BLaER1 (cell line): ENCODE measurements around the gene TANGO2.
"Not testable (repeated sequence)": the region's sequence is repeated elsewhere in the genome, so short reads cannot be mapped to it uniquely, and the experiment has no call there.

Experiments
- H3K27ac ChIP-seq: shearing (Covaris generic); formaldehyde crosslinking; 2 replicates; pipeline ENCODE4 v1.8.1; 2022
- H3K27me3 ChIP-seq: shearing (Covaris generic); formaldehyde crosslinking; 2 replicates; pipeline ENCODE4 v1.8.1; 2022
- H3K36me3 ChIP-seq: shearing (Covaris generic); formaldehyde crosslinking; 2 replicates; pipeline ENCODE4 v1.8.1; 2022
- H3K4me1 ChIP-seq: shearing (Covaris generic); formaldehyde crosslinking; 2 replicates; pipeline ENCODE4 v1.8.1; 2022
- H3K4me2 ChIP-seq: shearing (Covaris generic); formaldehyde crosslinking; 2 replicates; pipeline ENCODE4 v1.8.1; 2022
- H3K4me3 ChIP-seq: shearing (Covaris generic); formaldehyde crosslinking; 2 replicates; pipeline ENCODE4 v1.8.1; 2022
- H3K9ac ChIP-seq: shearing (Covaris generic); formaldehyde crosslinking; 2 replicates; pipeline ENCODE4 v1.8.1; 2022
- H3K9me3 ChIP-seq: shearing (Covaris generic); formaldehyde crosslinking; 2 replicates; pipeline ENCODE4 v1.8.1; 2022
- H4K20me1 ChIP-seq: shearing (Covaris generic); formaldehyde crosslinking; 2 replicates; pipeline ENCODE4 v1.8.1; 2022
- Cebpa-rat ChIP-seq: shearing (Covaris generic); IDR thresholded peaks from 2 replicates; pipeline ENCODE4 v1.8.1; 2022

Gene TANGO2

GRCh38 chr22:20061481-20061861 lies 40.6 kb downstream of the TANGO2 start:
- no peaks in the 10 kb centered on the region for H3K9me3 ChIP-seq
- H3K27ac ChIP-seq = no peak overlapping the region
- H3K9ac ChIP-seq = no peak overlapping the region
- no peak overlapping the region for H3K4me3 ChIP-seq
- H4K20me1 ChIP-seq = no peaks in the 10 kb centered on the region
- H3K27me3 ChIP-seq = no peaks in the 10 kb centered on the region
- peaks cover 89% of the 10 kb centered on the region for H3K36me3 ChIP-seq
- H3K4me2 ChIP-seq = no peak overlapping the region
- peaks cover 30% of the 10 kb centered on the region for H3K4me1 ChIP-seq
- no peak for TF ChIP-seq Cebpa-rat

GRCh38 chr22:20062043-20062765 lies 41.3 kb downstream of the TANGO2 start:
- Histone ChIP-seq H3K4me1 (peaks cover 23% of the 10 kb centered on the region), H3K9me3 (no peaks in the 10 kb centered on the region)

GRCh38 chr22:20062766-20063083 lies 41.8 kb downstream of the TANGO2 start:
- Histone ChIP-seq H3K27ac (no peak overlapping the region), H3K9ac (no peak overlapping the region), H3K4me2 (no peak overlapping the region), H3K9me3 (no peaks in the 10 kb centered on the region), H3K4me1 (peaks cover 18% of the 10 kb centered on the region), H4K20me1 (no peaks in the 10 kb centered on the region), H3K27me3 (no peaks in the 10 kb centered on the region), H3K36me3 (peaks cover 79% of the 10 kb centered on the region), H3K4me3 (no peak overlapping the region)
- no peak for TF ChIP-seq Cebpa-rat

More at GRCh38 chr22:20062043-20062765, 41.3 kb downstream of the TANGO2 start:
- TF ChIP-seq Cebpa-rat = no peak
- peaks cover 84% of the 10 kb centered on the region for H3K36me3 ChIP-seq
- no peaks in the 10 kb centered on the region for H4K20me1 ChIP-seq
- H3K9ac ChIP-seq = no peak overlapping the region
- H3K4me2 ChIP-seq = no peak overlapping the region
- H3K27ac ChIP-seq = no peak overlapping the region
- H3K27me3 ChIP-seq = no peaks in the 10 kb centered on the region
- no peak overlapping the region for H3K4me3 ChIP-seq

GRCh38 chr22:20063271-20064139 lies 42.6 kb downstream of the TANGO2 start:
- H3K9ac ChIP-seq = no peak overlapping the region
- H3K9me3 ChIP-seq = no peaks in the 10 kb centered on the region
- TF ChIP-seq Cebpa-rat = no peak
- peaks cover 14% of the 10 kb centered on the region for H3K4me1 ChIP-seq
- H3K4me2 ChIP-seq = no peak overlapping the region
- no peaks in the 10 kb centered on the region for H4K20me1 ChIP-seq
- no peak overlapping the region for H3K4me3 ChIP-seq
- no peaks in the 10 kb centered on the region for H3K27me3 ChIP-seq
- peaks cover 71% of the 10 kb centered on the region for H3K36me3 ChIP-seq
- peak overlapping the region; percentile 38; the same call in 1 of the 2 replicates for H3K27ac ChIP-seq

- Histone ChIP-seq H3K4me2 (no peak overlapping the region), H4K20me1 (no peaks in the 10 kb centered on the region), H3K4me1 (peaks cover 13% of the 10 kb centered on the region), H3K4me3 (no peak overlapping the region), H3K27me3 (no peaks in the 10 kb centered on the region), H3K9ac (no peak overlapping the region), H3K9me3 (no peaks in the 10 kb centered on the region), H3K36me3 (peaks cover 66% of the 10 kb centered on the region), H3K27ac (0 out of 2 replicates have a peak overlapping the region, but pooled peaks have one; percentile 38)
- TF ChIP-seq Cebpa-rat = no peak
Measured at GRCh38 chr22:20064140-20064480, 43.2 kb downstream of the TANGO2 start.

- Histone ChIP-seq H4K20me1 (no peaks in the 10 kb centered on the region), H3K36me3 (peaks cover 61% of the 10 kb centered on the region), H3K27ac (no peak overlapping the region), H3K4me1 (peaks cover 13% of the 10 kb centered on the region; the same call in 1 of the 2 replicates), H3K4me3 (no peak overlapping the region), H3K9me3 (no peaks in the 10 kb centered on the region), H3K27me3 (no peaks in the 10 kb centered on the region), H3K9ac (no peak overlapping the region), H3K4me2 (no peak overlapping the region)
- no peak for TF ChIP-seq Cebpa-rat
Measured at GRCh38 chr22:20064545-20065262, 43.8 kb downstream of the TANGO2 start.

- peak overlapping the region; percentile 13; the same call in 1 of the 2 replicates for H3K27ac ChIP-seq
- H3K9ac ChIP-seq = no peak overlapping the region
- H3K4me3 ChIP-seq = no peak overlapping the region
- H3K4me1 ChIP-seq = peaks cover 12% of the 10 kb centered on the region; the same call in 1 of the 2 replicates
- H3K36me3 ChIP-seq = peaks cover 51% of the 10 kb centered on the region
- H4K20me1 ChIP-seq = no peaks in the 10 kb centered on the region
- H3K9me3 ChIP-seq = no peaks in the 10 kb centered on the region
- no peak for TF ChIP-seq Cebpa-rat
- no peak overlapping the region for H3K4me2 ChIP-seq
- no peaks in the 10 kb centered on the region for H3K27me3 ChIP-seq
Measured at GRCh38 chr22:20065896-20066616, 45.1 kb downstream of the TANGO2 start.

GRCh38 chr22:20066617-20067383 lies 45.9 kb downstream of the TANGO2 start:
- H3K27me3 ChIP-seq = no peaks in the 10 kb centered on the region
- H3K27ac ChIP-seq = peak overlapping the region; percentile 13; the same call in 1 of the 2 replicates
- TF ChIP-seq Cebpa-rat = no peak
- no peak overlapping the region for H3K4me2 ChIP-seq
- H3K36me3 ChIP-seq = peaks cover 44% of the 10 kb centered on the region
- no peak overlapping the region for H3K9ac ChIP-seq
- H4K20me1 ChIP-seq = no peaks in the 10 kb centered on the region
- no peak overlapping the region for H3K4me3 ChIP-seq
- H3K9me3 ChIP-seq = no peaks in the 10 kb centered on the region
- H3K4me1 ChIP-seq = peaks cover 12% of the 10 kb centered on the region; the same call in 1 of the 2 replicates

GRCh38 chr22:20067384-20067682 lies 46.4 kb downstream of the TANGO2 start:
- not testable (repeated sequence) for H4K20me1 ChIP-seq, H3K27ac ChIP-seq, H3K9ac ChIP-seq, H3K27me3 ChIP-seq, H3K4me3 ChIP-seq, H3K9me3 ChIP-seq, H3K4me2 ChIP-seq
- H3K36me3 ChIP-seq = peaks cover 39% of the 10 kb centered on the region
- peaks cover 12% of the 10 kb centered on the region; the same call in 1 of the 2 replicates for H3K4me1 ChIP-seq
